Thyroid gland (tissue), 4 donors: Measurements from ENCODE around the gene TMEM130. TPM values are rescaled to one million over a fixed set of nuclear protein-coding genes. Genes with fewer than 3 reads are reported as not detected.
A peak's percentile ranks its signal among the peaks of the same experiment; 100 is the strongest.

Experiments
- DNase-seq, 2 donors: peaks; one replicate each; pipeline ENCODE4 v3.0.0-alpha.2; 2019
- H3K27ac ChIP-seq, 3 donors: fragments of 200-600 bp; sonication (generic); 1 replicate in 2 of 3; 2 replicates in 1 of 3; pipeline ENCODE4 v1.5.1; 2016 to 2019; ENCODE audit warnings: mild to moderate bottlenecking in 1 of 3, moderate library complexity in 1 of 3
- H3K27me3 ChIP-seq: fragments of 200-600 bp; sonication (generic); one replicate; pipeline ENCODE4 v1.5.1; 2019
- H3K36me3 ChIP-seq, 2 donors: fragments of 200-600 bp; sonication (generic); one replicate each; pipeline ENCODE4 v1.5.1; 2016 to 2019
- H3K4me1 ChIP-seq, 2 donors: fragments of 200-600 bp; sonication (generic); one replicate each; pipeline ENCODE4 v1.5.1; 2017 to 2019
- H3K4me3 ChIP-seq, 3 donors: fragments of 200-600 bp; sonication (generic); replicated peaks in 1 of 3; 1 replicate in 2 of 3; 2 replicates in 1 of 3; pipeline ENCODE4 v1.5.1; 2016; ENCODE audit warnings: mild to moderate bottlenecking in 1 of 3
- H3K9me3 ChIP-seq: fragments of 200-600 bp; sonication (generic); one replicate; pipeline ENCODE4 v1.5.1; 2017
- POLR2A ChIP-seq, 2 donors: fragments of 450-650 bp; IDR thresholded peaks; one replicate each; pipeline ENCODE4 v1.6.1; 2017; ENCODE audit warnings: antibody characterized with exemption in 2 of 2, mild to moderate bottlenecking in 2 of 2, moderate library complexity in 1 of 2
- WGBS, 2 donors: methylation state at CpG; one replicate each; pipeline ENCODE4 v1.1.5; 2017; 5-methylcytosine and 5-hydroxymethylcytosine counted together
- intact Hi-C: fragments of 100-400 bp; cut with DNase I; formaldehyde crosslinking; loops from one replicate; pipeline ENCODE4 v1.15.1; 2023
- total RNA-seq, 4 donors: library from RNA; depleted of rRNA; stranded (reverse); fragments of >200 nt; gene quantifications; one replicate each; pipeline ENCODE4 v1.2.3, GENCODE V29; 2016
- TF ChIP-seq, protein P1 (sequence below), 6 experiments: fragments of 200-600 bp in 3 of 6; fragments of 450-650 bp in 3 of 6; sonication (generic) in 3 of 6; IDR thresholded peaks; one replicate each; pipeline ENCODE4 v1.5.1; 2016 to 2019; ENCODE audit warnings: antibody characterized with exemption in 6 of 6, mild to moderate bottlenecking in 2 of 6, inconsistent platforms in 1 of 6, moderate library complexity in 1 of 6

Gene TMEM130
- total RNA-seq, 4 donors from 2014 or later: 0.22 to 0.81 (median 0.63) TPM; not detected in 1

DNA sequence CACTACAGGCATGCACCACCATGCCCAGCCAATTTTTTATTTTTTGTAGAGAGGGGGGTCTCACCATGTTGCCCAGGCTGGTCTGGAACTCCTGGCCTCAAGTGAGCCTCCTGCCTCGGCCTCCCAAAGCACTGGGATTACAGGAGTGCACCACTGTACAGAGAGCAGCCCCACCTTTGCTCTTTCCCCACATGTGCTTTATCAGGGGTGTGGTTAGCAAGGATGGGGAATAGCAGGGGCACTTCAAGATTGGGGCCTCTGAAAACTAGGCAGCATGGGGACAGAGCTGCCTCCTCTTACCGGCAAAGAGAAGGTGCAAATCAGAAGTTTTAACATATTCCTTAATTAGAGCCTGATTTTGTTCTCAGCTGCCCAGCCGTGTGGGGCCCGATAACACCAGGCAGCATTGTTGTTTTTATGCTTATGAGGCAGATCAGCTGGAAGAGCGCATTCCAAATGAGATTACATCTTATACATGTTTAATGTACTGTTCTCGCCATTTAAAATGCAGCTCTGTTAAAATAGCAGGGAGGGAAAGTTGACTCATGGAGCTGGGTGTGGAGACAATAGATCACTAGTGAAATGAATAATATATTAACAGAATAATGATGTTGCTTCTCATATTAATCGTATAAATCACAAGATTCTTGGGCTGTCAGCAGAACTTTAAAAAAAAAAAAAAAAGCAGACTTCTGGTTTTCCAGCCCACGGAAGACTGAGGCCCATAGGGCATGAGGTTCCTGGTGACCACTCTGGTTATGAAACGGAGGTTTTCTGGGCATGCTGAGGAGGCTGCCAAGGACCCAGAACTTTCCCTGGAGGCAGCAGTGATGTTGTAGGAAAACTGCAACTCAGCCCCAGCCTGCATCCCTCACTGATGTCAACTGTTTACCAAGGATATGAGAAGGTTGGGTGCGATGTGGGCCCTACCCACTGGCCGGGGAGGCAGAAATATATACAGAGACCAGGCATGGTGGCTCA lies 62.5 kb downstream of the TMEM130 start:
- intact Hi-C loops: no loop called here
- WGBS, 2 donors: 61 to 82% methylated on average over 11 of the region's 11 CpGs

DNA sequence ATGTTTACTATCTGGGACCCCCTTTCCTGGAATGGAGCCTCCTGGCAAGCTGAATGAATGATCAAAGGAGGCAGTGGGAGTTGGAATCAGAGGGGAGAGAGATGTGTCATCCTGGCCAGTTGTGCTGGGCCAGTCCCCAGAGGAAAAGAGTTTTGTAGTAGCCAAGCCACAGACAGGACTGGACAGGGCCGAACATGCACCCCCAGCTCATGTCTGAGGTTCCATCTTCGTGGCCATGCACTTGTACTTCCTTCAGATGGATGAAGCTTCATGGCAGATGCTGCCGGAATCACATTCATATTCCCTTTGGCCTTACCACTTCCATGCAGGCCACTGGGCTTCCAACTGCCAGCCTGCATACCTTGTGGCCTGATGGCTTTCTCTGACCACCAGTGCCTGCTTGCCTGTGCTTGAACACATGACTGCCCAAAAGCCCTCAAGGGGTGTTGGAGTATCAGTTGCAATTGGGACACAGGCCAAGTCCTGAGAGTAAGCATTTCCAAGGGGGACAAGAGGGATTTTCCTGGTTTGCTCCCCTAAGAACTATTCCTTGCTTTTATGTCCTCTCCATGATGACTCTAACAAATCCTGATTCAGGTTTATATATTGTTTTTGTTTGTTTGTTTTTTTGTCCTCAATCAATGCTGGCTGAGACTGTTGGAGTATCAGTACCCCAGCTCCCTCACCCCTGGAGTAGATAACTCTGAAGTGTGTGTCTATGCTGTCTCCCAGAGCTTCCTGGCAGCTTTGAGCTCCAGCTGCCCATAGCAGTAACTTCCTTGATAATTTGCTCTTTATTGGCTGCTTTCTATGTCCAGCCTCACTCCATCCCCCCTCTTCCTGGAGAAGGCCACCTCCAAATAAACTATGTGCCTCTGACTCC lies 63.6 kb downstream of the TMEM130 start:
- 79 to 84% methylated on average over 3 of the region's 3 CpGs for WGBS, 2 donors
- no peak overlapping the region for H3K27ac ChIP-seq
- H3K4me3 ChIP-seq: no peak overlapping the region
- no peaks in the 10 kb centered on the region for H3K27me3 ChIP-seq
- H3K4me1 ChIP-seq: no peaks in the 10 kb centered on the region
- no peaks in the 10 kb centered on the region for H3K36me3 ChIP-seq
- no peak for TF ChIP-seq POLR2A (IDR thresholded peaks at IDR 0.05)
- TF ChIP-seq, protein P1, sequence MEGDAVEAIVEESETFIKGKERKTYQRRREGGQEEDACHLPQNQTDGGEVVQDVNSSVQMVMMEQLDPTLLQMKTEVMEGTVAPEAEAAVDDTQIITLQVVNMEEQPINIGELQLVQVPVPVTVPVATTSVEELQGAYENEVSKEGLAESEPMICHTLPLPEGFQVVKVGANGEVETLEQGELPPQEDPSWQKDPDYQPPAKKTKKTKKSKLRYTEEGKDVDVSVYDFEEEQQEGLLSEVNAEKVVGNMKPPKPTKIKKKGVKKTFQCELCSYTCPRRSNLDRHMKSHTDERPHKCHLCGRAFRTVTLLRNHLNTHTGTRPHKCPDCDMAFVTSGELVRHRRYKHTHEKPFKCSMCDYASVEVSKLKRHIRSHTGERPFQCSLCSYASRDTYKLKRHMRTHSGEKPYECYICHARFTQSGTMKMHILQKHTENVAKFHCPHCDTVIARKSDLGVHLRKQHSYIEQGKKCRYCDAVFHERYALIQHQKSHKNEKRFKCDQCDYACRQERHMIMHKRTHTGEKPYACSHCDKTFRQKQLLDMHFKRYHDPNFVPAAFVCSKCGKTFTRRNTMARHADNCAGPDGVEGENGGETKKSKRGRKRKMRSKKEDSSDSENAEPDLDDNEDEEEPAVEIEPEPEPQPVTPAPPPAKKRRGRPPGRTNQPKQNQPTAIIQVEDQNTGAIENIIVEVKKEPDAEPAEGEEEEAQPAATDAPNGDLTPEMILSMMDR (IDR thresholded peaks at IDR 0.05): no peak
- DNase-seq: no peak
- intact Hi-C loops: no loop called here
- no peaks in the 10 kb centered on the region for H3K9me3 ChIP-seq

More for the DNA sequence above, 62.5 kb downstream of the TMEM130 start:
- no peaks in the 10 kb centered on the region for H3K27me3 ChIP-seq
- no peaks in the 10 kb centered on the region for H3K36me3 ChIP-seq
- no peak overlapping the region for H3K4me3 ChIP-seq
- DNase-seq: no peak
- TF ChIP-seq POLR2A (IDR thresholded peaks at IDR 0.05): no peak
- TF ChIP-seq, protein P1 (IDR thresholded peaks at IDR 0.05): no peak
- no peak overlapping the region for H3K27ac ChIP-seq
- no peaks in the 10 kb centered on the region for H3K9me3 ChIP-seq
- no peaks in the 10 kb centered on the region for H3K4me1 ChIP-seq

DNA sequence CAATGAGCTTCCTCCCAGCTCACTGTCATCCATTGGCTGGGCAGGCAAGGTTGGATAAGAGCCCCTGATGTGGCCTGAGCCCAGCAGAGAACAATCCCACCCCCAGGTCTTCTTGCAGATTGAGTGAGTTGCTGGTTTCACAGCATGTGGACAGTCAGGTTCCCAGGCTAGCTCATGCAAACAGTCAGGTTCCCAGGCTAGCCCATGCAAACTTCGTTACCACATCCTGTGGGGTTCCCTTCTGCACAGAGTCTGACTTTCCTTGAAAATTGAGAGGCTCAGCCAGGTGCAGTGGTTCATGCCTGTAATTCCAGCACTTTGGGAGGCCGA lies 67.1 kb downstream of the TMEM130 start:
- intact Hi-C loops: no loop called here
- no peak for DNase-seq
- WGBS, 2 donors: 92 to 100% methylated on average over 2 of the region's 2 CpGs
- H3K36me3 ChIP-seq: no peaks in the 10 kb centered on the region
- no peaks in the 10 kb centered on the region for H3K9me3 ChIP-seq
- TF ChIP-seq, protein P1 (IDR thresholded peaks at IDR 0.05): no peak
- no peak for TF ChIP-seq POLR2A (IDR thresholded peaks at IDR 0.05)
- no peak overlapping the region for H3K4me3 ChIP-seq
- no peak overlapping the region for H3K27ac ChIP-seq
- no peaks in the 10 kb centered on the region for H3K4me1 ChIP-seq
- no peaks in the 10 kb centered on the region for H3K27me3 ChIP-seq

DNA sequence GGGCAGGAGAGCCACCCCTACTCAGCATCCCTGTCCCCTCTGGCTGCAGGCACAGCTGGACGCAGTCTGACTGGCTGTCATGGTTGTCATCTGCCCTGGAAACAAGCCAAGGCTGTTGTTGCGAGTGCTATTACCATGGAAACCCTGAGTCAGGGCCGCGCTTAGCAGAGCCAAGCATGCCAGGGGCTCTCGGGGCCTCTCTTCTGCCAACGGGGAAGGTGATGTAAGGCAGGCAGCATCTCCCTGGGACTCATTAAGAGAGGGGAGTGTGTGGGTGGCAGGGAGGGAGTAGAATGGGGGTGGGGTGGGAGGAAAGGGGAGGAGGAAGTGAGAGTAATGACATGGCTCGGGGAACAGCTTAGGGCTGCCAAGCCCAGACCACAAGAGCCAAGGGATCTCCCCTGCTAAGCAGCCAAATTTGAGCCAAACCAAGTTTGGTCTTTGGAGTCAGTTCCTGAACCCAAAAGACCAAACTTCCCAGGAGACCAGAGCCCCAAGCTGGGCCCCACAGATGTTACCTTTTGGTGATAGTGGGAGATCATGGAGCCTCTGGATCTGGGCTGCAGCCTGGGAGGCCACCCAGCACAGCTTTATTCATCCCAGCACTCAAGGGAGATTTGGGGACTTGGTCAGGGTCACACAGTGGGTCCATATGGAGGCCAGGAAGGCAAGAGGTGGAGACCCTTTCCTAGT lies 67.6 kb downstream of the TMEM130 start:
- TF ChIP-seq, protein P1 (IDR thresholded peaks at IDR 0.05): no peak
- no peak for TF ChIP-seq POLR2A (IDR thresholded peaks at IDR 0.05)
- intact Hi-C loops: no loop called here
- 3 to 6% methylated on average over 6 of the region's 7 CpGs for WGBS, 2 donors
- H3K27ac ChIP-seq: no peak overlapping the region
- peak in 1 of 2 donors; percentile 2 for DNase-seq
- H3K36me3 ChIP-seq: no peaks in the 10 kb centered on the region
- no peaks in the 10 kb centered on the region for H3K9me3 ChIP-seq
- H3K27me3 ChIP-seq: no peaks in the 10 kb centered on the region
- H3K4me1 ChIP-seq: no peaks in the 10 kb centered on the region
- no peak overlapping the region for H3K4me3 ChIP-seq
